Thyroid gland (tissue), 4 donors: ENCODE measurements around the gene VWC2. TPM values are rescaled to one million over a fixed set of nuclear protein-coding genes. Genes with fewer than 3 reads are reported as not detected.
"Not testable (repeated sequence)": the region's sequence is repeated elsewhere in the genome, so short reads cannot be mapped to it uniquely, and the experiment has no call there.

Source experiments
- DNase-seq, 2 donors: peaks; one replicate each; pipeline ENCODE4 v3.0.0-alpha.2; 2019
- H3K27ac ChIP-seq, 3 donors: fragments of 200-600 bp; sonication (generic); 1 replicate in 2 of 3; 2 replicates in 1 of 3; pipeline ENCODE4 v1.5.1; 2016 to 2019; ENCODE audit warnings: mild to moderate bottlenecking in 1 of 3, moderate library complexity in 1 of 3
- H3K27me3 ChIP-seq: fragments of 200-600 bp; sonication (generic); one replicate; pipeline ENCODE4 v1.5.1; 2019
- H3K36me3 ChIP-seq, 2 donors: fragments of 200-600 bp; sonication (generic); one replicate each; pipeline ENCODE4 v1.5.1; 2016 to 2019
- H3K4me1 ChIP-seq, 2 donors: fragments of 200-600 bp; sonication (generic); one replicate each; pipeline ENCODE4 v1.5.1; 2017 to 2019
- H3K4me3 ChIP-seq, 3 donors: fragments of 200-600 bp; sonication (generic); replicated peaks in 1 of 3; 1 replicate in 2 of 3; 2 replicates in 1 of 3; pipeline ENCODE4 v1.5.1; 2016; ENCODE audit warnings: mild to moderate bottlenecking in 1 of 3
- H3K9me3 ChIP-seq: fragments of 200-600 bp; sonication (generic); one replicate; pipeline ENCODE4 v1.5.1; 2017
- CTCF ChIP-seq, 6 experiments: fragments of 200-600 bp in 3 of 6; fragments of 450-650 bp in 3 of 6; sonication (generic) in 3 of 6; IDR thresholded peaks; one replicate each; pipeline ENCODE4 v1.5.1; 2016 to 2019; ENCODE audit warnings: antibody characterized with exemption in 6 of 6, mild to moderate bottlenecking in 2 of 6, inconsistent platforms in 1 of 6, moderate library complexity in 1 of 6
- POLR2A ChIP-seq, 2 donors: fragments of 450-650 bp; IDR thresholded peaks; one replicate each; pipeline ENCODE4 v1.6.1; 2017; ENCODE audit warnings: antibody characterized with exemption in 2 of 2, mild to moderate bottlenecking in 2 of 2, moderate library complexity in 1 of 2
- WGBS, 2 donors: methylation state at CpG; one replicate each; pipeline ENCODE4 v1.1.5; 2017; 5-methylcytosine and 5-hydroxymethylcytosine counted together
- intact Hi-C: fragments of 100-400 bp; cut with DNase I; formaldehyde crosslinking; loops from one replicate; pipeline ENCODE4 v1.15.1; 2023
- total RNA-seq, 4 donors: library from RNA; depleted of rRNA; stranded (reverse); fragments of >200 nt; gene quantifications; one replicate each; pipeline ENCODE4 v1.2.3, GENCODE V29; 2016

VWC2 gene
- total RNA-seq, 4 donors from 2014 or later = 0.25 to 0.63 TPM; not detected in 2

- no peak overlapping the region for H3K27ac ChIP-seq
- H3K4me3 ChIP-seq = no peak overlapping the region
- no peaks in the 10 kb centered on the region for H3K4me1 ChIP-seq
- no peaks in the 10 kb centered on the region for H3K36me3 ChIP-seq
- intact Hi-C loops = no loop called here
- no peak for TF ChIP-seq POLR2A (IDR thresholded peaks at IDR 0.05)
- WGBS, 2 donors = 75 to 80% methylated on average over 8 of the region's 8 CpGs
- no peak for DNase-seq
- H3K9me3 ChIP-seq = no peaks in the 10 kb centered on the region
- no peaks in the 10 kb centered on the region for H3K27me3 ChIP-seq
These were observed 74.9 kb downstream of the VWC2 start for GRCh38 chr7:49848211-49848841.

GRCh38 chr7:49850921-49851613 is 77.6 kb downstream of the VWC2 start:
- no peak for DNase-seq
- Histone ChIP-seq H3K27me3 (no peaks in the 10 kb centered on the region), H3K36me3 (no peaks in the 10 kb centered on the region), H3K4me1 (no peaks in the 10 kb centered on the region), H3K27ac (no peak overlapping the region), H3K4me3 (no peak overlapping the region), H3K9me3 (no peaks in the 10 kb centered on the region)
- TF ChIP-seq CTCF (IDR thresholded peaks at IDR 0.05) = no peak
- TF ChIP-seq POLR2A (IDR thresholded peaks at IDR 0.05) = no peak
- intact Hi-C loops = no loop called here
- WGBS, 2 donors = 82 to 92% methylated on average over 10 of the region's 10 CpGs

- H3K27me3 ChIP-seq, DNase-seq, H3K36me3 ChIP-seq, H3K4me1 ChIP-seq, H3K4me3 ChIP-seq, H3K27ac ChIP-seq, intact Hi-C loops, H3K9me3 ChIP-seq: not testable (repeated sequence)
- WGBS, 2 donors = 93 to 97% methylated on average over 9 of the region's 9 CpGs
These were observed 78.1 kb downstream of the VWC2 start for GRCh38 chr7:49851614-49851934.

GRCh38 chr7:49852619-49853462 is 79.4 kb downstream of the VWC2 start:
- Histone ChIP-seq H3K4me1 (no peaks in the 10 kb centered on the region), H3K36me3 (no peaks in the 10 kb centered on the region), H3K9me3 (no peaks in the 10 kb centered on the region), H3K4me3 (no peak overlapping the region), H3K27me3 (no peaks in the 10 kb centered on the region), H3K27ac (no peak overlapping the region)
- TF ChIP-seq CTCF (IDR thresholded peaks at IDR 0.05) = peak; percentile 51 to 91 (median 80)
- TF ChIP-seq POLR2A (IDR thresholded peaks at IDR 0.05) = no peak
- DNase-seq = peak; percentile 46 to 55
- WGBS, 2 donors = 44% methylated on average over 10 to 11 of the region's 11 CpGs
- intact Hi-C loops = no loop called here

- TF ChIP-seq CTCF (IDR thresholded peaks at IDR 0.05) (no peak), POLR2A (IDR thresholded peaks at IDR 0.05) (no peak)
- H3K27ac ChIP-seq = no peak overlapping the region
- intact Hi-C loops = no loop called here
- H3K4me1 ChIP-seq = no peaks in the 10 kb centered on the region
- WGBS, 2 donors = 59 to 66% methylated on average over 6 to 7 of the region's 7 CpGs
- no peaks in the 10 kb centered on the region for H3K36me3 ChIP-seq
- no peak for DNase-seq
- H3K9me3 ChIP-seq = no peaks in the 10 kb centered on the region
- H3K4me3 ChIP-seq = no peak overlapping the region
- H3K27me3 ChIP-seq = no peaks in the 10 kb centered on the region
These were observed 82.0 kb downstream of the VWC2 start for GRCh38 chr7:49855281-49855980.
